DLD1 (cell line): ENCODE results near the gene SMARCC2.

ENCODE experiments used
- in situ Hi-C: cut with HindIII; loops from 2 replicates; pipeline ENCODE4 v1.10.0; 2017; ENCODE audit warnings: low sequenced_read_pairs

The SMARCC2 gene

GRCh38 chr12:56127485-56127887 is 61.8 kb downstream of the SMARCC2 start:
- in situ Hi-C loops = no loop called here

GRCh38 chr12:56126732-56127239 is 62.5 kb downstream of the SMARCC2 start:
- in situ Hi-C loops = no loop called here

- in situ Hi-C loops = no loop called here
These were observed 65.2 kb downstream of the SMARCC2 start for GRCh38 chr12:56124133-56124532.

- in situ Hi-C loops = no loop called here
These were observed 66.6 kb downstream of the SMARCC2 start for GRCh38 chr12:56122637-56123036.

GRCh38 chr12:56121204-56121870 is 67.9 kb downstream of the SMARCC2 start:
- in situ Hi-C loops = no loop called here

GRCh38 chr12:56120158-56120846 is 69.0 kb downstream of the SMARCC2 start:
- in situ Hi-C loops = no loop called here

GRCh38 chr12:56119361-56119796 is 69.9 kb downstream of the SMARCC2 start:
- in situ Hi-C loops = loop anchor here (5.0 kb wide), 1 partner anchor 73 kb away; no protein-coding TSS in a partner anchor

- in situ Hi-C loops = loop anchor here (5.0 kb wide), 1 partner anchor 73 kb away; no protein-coding TSS in a partner anchor
These were observed 70.5 kb downstream of the SMARCC2 start for GRCh38 chr12:56118688-56119357.

GRCh38 chr12:56117778-56118687 is 71.2 kb downstream of the SMARCC2 start, which contains the start of gene ZC3H10:
TSS of gene ZC3H10 (plus strand) at chr12:56118266. CDS start at chr12:56120563, 2,297 bp downstream.
- in situ Hi-C loops = loop anchor here (5.0 kb wide), 1 partner anchor 74 kb away; no protein-coding TSS in a partner anchor

- in situ Hi-C loops = loop anchor here (5.0 kb wide), 1 partner anchor 75 kb away; no protein-coding TSS in a partner anchor
These were observed 72.1 kb downstream of the SMARCC2 start for GRCh38 chr12:56117082-56117706.

- in situ Hi-C loops = loop anchor here (5.0 kb wide), 1 partner anchor 76 kb away; no protein-coding TSS in a partner anchor
These were observed 72.8 kb downstream of the SMARCC2 start, which contains the start of gene RPL41 for GRCh38 chr12:56116267-56117081. TSS of gene RPL41 (plus strand) at chr12:56116633.

- in situ Hi-C loops = loop anchor here (5.0 kb wide), 1 partner anchor 77 kb away; no protein-coding TSS in a partner anchor
These were observed 74.0 kb downstream of the SMARCC2 start for GRCh38 chr12:56115329-56115728.

- in situ Hi-C loops = no loop called here
These were observed 75.2 kb downstream of the SMARCC2 start for GRCh38 chr12:56114084-56114483.
